Activated effector memory CD4-positive, alpha-beta T cell treated with Interleukin-2 at 50 U/mL for 16 hours (primary cell): ENCODE results near the gene MFAP4.

Source experiments
- DNase-seq: peaks from one replicate; pipeline ENCODE4 v3.0.0-alpha.2; 2020

MFAP4 gene, protein sequence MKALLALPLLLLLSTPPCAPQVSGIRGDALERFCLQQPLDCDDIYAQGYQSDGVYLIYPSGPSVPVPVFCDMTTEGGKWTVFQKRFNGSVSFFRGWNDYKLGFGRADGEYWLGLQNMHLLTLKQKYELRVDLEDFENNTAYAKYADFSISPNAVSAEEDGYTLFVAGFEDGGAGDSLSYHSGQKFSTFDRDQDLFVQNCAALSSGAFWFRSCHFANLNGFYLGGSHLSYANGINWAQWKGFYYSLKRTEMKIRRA

DNA sequence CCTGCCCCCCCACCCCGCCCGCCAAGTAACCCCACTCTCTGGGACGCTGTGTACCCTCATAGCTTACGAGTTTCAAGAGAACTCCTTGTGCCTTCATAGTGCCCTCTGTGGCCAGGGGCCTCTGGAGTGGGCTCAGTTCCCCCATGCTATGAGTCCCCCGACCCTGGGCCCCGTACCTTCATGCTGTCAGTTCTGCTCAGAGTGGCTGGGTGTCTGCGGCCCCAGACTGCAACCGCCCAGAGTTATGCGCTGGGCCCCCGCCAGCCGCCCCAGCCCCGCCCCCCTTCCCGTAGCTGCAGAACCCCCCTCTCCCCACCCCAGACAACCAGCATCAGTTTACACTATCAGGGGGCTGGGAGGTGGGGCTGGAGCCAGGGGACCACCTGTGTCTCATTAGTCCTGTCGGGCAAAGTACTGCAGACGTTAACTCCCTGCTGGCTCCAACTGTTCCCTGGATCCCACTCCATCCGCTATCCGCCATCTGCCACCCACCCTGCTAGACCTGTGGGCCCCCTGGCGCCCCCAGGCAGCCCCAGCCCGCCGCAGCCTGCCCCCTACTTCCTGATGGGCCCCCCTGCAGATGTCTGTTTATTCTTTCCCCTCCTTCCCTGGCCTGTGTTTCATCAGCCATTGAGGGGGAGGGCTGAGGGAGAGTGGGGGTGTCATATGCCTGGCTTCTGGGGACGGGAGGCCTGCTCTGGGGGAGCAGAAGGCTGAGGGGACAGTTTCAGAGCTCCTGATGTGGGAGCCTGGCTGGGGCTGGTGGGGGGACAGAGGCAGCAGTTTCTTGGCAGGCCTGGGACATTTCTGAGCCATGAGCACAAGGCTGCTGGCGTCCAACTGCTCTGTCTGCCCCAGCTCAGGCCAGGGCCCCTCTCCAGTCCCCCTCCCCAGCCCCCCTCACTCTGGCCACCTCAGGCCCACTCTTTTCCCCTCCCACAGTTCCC lies at the start of gene MFAP4:
MFAP4 (minus strand) TSS at position 217 of the 947 bp plus-strand sequence; CDS start at position 182, 35 bp downstream.
- DNase-seq = no peak

DNA sequence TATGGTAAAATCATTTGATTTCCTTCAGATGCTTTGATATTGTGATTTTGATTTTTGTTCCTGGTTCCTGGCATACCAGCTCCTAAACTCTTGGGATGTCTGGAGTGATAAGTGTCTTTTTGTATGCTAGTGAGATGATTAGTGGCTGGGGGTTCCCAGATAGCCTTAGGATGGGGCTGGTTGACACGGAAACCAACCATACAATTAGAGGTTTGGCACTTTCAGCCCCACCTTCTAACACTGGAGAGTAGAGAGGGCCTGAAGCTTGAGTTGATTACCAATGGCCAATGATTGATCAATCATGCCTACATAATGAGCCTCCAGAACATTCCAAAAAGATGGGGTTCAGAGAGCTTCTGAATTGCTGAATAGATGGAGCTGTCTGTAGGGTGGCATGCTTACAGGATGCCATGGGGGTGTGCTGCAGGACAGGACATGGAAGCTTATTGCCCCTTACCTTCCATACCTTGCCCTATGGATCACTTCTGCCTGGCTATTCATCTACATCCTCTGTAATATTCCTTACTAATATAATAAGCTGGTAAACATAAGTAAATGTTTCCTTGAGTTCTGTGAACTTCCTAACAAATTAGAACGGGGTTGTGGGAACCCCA lies 46.8 kb upstream of the MFAP4 start:
- no peak for DNase-seq

DNA sequence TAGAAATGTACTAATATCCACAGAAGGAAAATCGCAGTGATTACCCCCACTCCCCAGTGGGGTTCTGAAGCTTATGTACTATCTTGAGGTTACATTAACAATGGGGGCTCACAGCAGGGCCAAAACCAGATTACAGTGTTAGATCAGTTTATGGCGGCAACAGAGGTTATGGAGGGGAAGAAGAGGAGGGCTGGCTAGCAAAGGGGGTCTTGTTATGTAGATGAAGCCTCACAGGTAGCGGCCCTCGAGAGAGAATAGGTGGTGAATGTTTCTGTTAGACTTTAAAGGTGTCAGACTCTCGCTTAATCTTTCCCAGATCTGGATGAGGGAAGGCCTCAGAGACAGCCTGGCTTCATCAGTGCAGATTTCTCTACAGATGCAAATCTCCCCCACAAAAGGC lies 46.3 kb upstream of the MFAP4 start:
- DNase-seq = no peak

- no peak for DNase-seq
Observed at GRCh38 chr17:19431691-19432090, 44.7 kb upstream of the MFAP4 start.

- DNase-seq = no peak
Observed at GRCh38 chr17:19426631-19427030, 39.6 kb upstream of the MFAP4 start.

GRCh38 chr17:19424934-19425868 lies 38.2 kb upstream of the MFAP4 start:
- no peak for DNase-seq

DNA sequence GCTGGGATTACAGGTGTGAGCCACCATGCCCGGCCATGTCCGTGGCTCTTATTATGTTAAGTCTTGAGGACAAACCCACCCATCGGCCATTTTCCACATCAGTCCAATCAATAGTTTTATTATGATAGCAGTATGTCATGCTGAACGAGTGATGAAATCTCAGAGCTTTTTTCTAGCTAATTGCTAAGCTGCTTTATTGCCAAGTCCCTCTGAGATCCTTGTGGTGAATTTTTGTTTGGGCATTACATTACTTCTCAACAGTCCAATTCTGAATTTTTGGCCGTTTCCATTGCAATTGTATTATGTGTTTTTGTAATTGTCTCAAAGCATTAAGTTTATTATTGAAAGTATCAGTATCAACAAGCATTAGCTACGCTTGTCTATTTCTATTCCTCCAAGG lies 34.9 kb upstream of the MFAP4 start:
- no peak for DNase-seq

DNA sequence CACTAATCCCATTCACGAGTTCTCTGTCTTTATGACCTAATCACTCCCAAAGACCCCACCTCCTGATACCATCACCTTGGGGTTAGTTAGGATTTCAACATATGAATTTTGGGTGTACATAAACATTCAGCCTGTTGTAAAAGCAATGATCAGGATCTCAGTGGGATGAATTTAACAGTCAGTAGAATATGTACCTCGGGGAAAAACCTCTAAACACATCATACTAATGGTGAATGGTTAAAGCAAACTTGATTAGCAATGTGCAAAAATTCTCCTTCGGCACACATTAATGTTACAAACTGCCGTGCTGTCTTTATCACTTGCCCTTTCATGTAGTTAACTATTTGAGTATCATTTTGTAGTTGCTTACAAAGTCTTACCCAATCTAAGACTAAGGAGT lies 34.2 kb upstream of the MFAP4 start:
- DNase-seq = no peak

DNA sequence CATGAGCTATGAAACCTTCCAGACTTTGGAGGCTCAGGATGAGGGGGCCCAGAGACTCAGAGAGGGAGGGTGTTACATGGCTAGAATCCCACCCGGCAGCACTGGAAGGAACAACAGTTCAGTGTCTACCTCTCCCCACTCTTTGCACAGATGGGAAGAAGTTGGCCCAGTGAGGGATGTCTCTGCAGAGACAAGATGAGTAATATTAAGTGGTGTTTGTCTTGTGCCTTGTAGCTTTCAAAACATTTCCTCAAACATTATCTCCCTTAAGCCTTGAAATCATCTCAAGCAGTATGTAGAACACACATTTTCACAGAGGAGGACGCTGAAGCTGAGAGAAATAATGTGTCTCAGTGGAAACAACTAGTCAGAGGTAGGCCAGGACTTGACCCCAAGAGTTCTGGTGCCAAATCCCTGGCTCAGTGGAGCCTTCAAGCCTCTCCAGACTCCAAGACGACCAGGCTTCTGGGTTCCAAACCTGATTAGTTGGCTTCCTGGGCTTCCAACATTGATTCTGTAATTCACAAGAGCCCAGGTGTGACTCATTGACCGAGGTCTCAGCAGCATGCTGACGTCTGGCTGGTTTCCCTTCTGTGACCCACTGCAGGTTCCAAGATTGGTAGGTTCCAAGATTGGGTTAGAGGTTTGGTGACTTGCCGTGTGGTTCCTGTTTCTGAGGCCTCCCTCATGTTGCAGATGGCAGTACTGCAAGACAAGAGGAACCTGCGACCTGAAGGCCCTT lies 31.4 kb upstream of the MFAP4 start:
- DNase-seq = no peak

- no peak for DNase-seq
Observed at GRCh38 chr17:19417611-19418010, 30.6 kb upstream of the MFAP4 start.

DNA sequence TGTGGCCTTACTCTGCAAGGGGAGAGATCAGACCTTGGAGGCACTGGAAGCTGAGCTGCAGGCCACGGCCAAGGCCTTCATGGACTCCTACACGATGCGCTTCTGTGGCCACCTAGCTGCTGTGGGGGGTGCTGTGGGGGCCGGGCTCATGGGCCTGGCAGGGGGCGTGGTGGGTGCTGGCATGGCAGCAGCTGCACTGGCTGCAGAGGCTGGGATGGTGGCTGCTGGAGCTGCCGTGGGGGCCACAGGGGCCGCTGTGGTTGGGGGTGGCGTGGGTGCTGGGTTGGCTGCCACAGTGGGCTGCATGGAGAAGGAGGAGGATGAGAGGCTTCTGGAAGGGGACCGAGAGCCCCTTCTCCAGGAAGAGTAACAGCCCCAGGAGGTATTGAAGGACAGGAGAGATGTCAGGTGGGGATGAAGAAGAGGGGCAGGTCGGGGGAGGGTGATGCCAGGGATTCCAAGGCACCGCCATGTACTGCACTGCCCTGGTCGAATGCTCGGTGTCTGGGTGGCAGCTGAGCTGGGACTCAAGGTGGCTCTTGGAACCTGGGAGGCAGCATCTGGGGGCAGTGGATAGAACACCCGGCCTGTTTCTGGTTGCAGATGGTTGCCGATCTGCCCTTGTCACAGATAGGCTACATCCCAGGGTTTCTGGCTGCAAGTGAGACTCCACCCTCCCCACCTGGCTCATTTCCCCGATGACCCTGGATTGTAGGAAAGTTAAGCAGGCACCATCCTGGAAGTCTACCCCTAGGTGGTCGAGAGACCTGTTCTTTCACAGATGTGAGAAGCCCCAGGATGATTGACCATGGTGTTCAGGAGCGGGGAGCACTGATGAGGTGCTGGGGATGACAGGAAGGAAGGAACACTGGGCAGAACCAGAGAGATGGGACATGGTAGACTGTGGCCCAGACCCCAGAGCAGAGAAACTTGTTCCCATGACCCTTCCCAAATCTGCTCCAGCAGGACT lies 29.1 kb upstream of the MFAP4 start:
- DNase-seq = no peak

- no peak for DNase-seq
Observed at GRCh38 chr17:19415311-19415710, 28.3 kb upstream of the MFAP4 start.

DNA sequence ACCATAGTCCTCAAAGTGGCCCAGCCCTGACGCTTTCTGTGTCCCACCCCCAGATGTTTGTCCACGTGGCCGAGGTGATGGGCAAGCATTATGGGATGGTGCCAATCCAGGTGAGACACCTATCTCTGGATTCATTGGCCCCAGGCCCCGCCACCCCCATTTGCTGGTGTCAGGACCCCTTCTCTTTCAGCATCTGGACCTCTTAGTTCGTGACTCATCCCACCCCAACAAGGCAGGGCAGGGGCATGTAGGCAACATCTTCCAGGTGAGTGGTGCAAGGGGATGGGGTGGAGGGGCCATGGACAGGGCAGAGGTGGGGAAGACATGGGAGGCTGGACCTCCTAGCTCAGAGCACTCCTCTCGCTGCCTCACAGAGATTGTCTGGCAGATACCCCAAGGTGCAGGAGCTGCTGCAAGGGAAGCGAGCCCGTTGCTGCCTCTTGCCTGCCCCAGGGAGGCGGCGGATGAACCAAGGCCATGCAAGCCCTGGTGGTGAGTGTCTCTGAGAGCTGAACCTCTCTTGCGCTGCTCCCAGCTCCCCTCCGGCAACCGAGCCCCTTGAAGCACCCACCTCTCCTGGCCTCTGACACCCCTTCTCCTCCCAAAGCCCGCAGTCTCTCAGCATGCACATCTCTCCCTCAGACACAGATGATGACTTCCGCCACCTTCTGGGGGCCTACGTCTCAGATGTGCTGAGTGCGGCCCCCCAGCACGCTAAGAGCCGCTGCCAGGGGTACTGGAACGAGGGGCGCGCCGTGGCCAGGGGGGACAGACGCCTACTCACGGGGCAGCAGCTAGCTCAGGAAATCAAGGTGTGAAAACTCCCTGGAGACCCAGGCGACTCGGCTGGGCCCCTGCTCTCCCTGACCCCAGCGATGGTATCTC lies 27.6 kb upstream of the MFAP4 start:
- no peak for DNase-seq

GRCh38 chr17:19413761-19414160 lies 26.8 kb upstream of the MFAP4 start:
- no peak for DNase-seq

DNA sequence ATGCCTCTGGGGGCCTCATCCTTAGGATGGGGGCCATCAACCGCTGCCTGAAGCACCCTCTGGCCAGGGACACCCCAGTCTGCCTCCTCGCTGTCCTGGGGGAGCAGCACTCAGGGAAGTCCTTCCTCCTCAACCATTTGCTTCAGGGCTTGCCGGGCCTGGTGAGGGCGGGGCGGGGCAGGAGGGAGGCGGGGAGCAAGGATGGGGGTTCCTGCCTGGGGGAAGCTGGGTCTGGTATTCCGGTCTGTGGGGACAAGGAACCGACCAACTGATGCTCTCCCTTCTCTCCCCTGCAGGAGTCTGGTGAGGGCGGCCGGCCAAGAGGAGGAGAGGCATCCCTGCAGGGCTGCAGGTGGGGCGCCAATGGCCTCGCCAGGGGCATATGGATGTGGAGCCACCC lies 26.0 kb upstream of the MFAP4 start:
- DNase-seq = no peak

GRCh38 chr17:19412510-19412909 lies 25.5 kb upstream of the MFAP4 start:
- no peak for DNase-seq

GRCh38 chr17:19411631-19412030 lies 24.6 kb upstream of the MFAP4 start:
- no peak for DNase-seq

GRCh38 chr17:19410875-19411620 lies 24.1 kb upstream of the MFAP4 start, which contains the start of gene RNF112:
Gene RNF112, plus strand, starts transcription at chr17:19411232. Its CDS starts 177 bp downstream, at chr17:19411409.
- no peak for DNase-seq

DNA sequence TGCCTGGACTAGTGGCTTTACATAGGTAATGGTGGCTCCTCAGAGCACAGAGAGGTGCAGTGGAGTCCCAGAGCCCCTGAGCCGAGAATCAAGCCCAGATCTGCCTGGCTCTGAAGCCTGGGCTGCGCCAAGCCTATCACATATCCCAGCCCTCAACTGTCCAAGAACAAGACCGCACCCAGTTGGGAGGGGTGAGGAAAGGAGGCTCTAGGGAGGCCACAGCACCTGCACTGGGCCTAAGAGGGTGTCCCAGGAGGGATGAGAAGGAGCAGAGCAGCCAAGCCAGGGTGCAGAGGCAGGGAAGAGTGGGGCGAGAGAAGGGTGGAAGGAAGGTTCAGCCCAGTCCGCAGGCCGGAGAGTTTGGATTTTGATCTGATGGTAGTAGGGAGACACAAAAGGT lies 23.1 kb upstream of the MFAP4 start:
- DNase-seq = no peak
